Stimulated activated CD8-positive, alpha-beta memory T cell treated with anti-CD3 and anti-CD28 coated beads, Interleukin-2, amount 100 ng/mL, for 48 hours (primary cell): ENCODE results near the gene MYO19.
"Not testable (repeated sequence)": the region's sequence is repeated elsewhere in the genome, so short reads cannot be mapped to it uniquely, and the experiment has no call there.

Experiments used
- DNase-seq, 2 donors: peaks; one replicate each; pipeline ENCODE4 v3.0.0-alpha.2; 2020; ENCODE audit warnings: low read depth in 2 of 2

Gene MYO19

GRCh38 chr17:36468903-36469635 is 65.6 kb downstream of the MYO19 start:
- DNase-seq, result no peak

GRCh38 chr17:36464765-36465088 is 69.9 kb downstream of the MYO19 start:
- DNase-seq, result no peak

GRCh38 chr17:36463916-36464764 is 70.5 kb downstream of the MYO19 start:
- peak; percentile 51 to 57 for DNase-seq

GRCh38 chr17:36461330-36462110 is 73.1 kb downstream of the MYO19 start:
- DNase-seq, result no peak

GRCh38 chr17:36460265-36460937 is 74.3 kb downstream of the MYO19 start:
- DNase-seq, result no peak

- no peak for DNase-seq
Measured at GRCh38 chr17:36459601-36460000, 75.1 kb downstream of the MYO19 start.

GRCh38 chr17:36459045-36459444 is 75.6 kb downstream of the MYO19 start:
- DNase-seq, result no peak

- not testable (repeated sequence) for DNase-seq
Measured at GRCh38 chr17:36457701-36458100, 77.0 kb downstream of the MYO19 start.

- not testable (repeated sequence) for DNase-seq
Measured at GRCh38 chr17:36452888-36453287, 81.8 kb downstream of the MYO19 start.

- not testable (repeated sequence) for DNase-seq
Measured at GRCh38 chr17:36449997-36450396, 84.7 kb downstream of the MYO19 start.
